Fibroblast of lung (primary cell): ENCODE results near the gene RGS14.

Experiments
- EZH2 ChIP-seq: IDR thresholded peaks from 2 replicates; pipeline ENCODE4 v1.5.1; 2012; ENCODE audit warnings: low read length, control low read depth, mild to moderate bottlenecking; ENCODE audit errors: missing control alignments
- TF ChIP-seq, protein P1 (sequence below), 2 donors: IDR thresholded peaks in 1 of 2; conservative IDR thresholded peaks in 1 of 2; 1 replicate in 1 of 2; 2 replicates in 1 of 2; pipeline ENCODE4 v1.5.1; 2011 to 2012; ENCODE audit warnings: low read length in 2 of 2, control low read depth in 1 of 2, inconsistent platforms in 1 of 2, low read depth in 1 of 2, mild to moderate bottlenecking in 1 of 2

DNA sequence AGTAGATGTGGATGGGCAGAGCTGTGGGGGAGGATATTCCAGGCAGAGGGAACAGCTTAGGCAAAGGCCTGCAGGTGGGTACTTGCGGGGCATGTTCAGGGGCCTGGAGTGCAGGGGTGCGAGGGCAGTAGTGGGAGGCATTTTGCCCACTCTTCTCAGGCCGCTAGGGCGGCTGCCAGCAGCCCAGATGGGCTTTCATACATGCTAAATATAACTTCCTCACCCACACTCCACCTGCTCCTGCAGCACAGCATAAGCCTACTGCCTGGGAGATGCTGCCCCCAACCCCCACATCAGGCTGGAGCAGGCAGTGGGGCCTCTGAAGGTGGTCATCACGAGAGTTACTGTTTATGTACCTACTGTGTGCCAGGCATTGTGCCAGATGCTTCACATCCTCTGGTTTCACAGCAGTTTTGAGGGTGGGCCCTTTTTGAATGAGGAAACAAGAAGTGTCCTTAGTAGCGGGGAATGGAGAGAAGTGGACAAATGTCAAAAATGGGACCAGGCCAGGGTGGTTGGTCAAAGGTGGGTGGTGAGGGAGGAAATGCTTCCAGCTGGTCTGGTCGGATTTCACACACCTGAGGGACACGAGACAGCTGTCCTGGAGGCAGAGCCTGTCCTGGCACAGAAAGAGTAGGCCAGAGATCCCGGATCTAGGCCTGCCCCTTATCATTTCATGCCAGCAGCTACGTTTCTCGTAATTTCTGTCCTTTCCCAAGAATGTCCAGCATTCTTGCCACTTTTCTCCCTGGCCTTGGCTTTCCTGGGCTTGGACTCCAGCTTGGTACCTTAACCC is 12.1 kb downstream of the RGS14 start:
- TF ChIP-seq, protein P1, sequence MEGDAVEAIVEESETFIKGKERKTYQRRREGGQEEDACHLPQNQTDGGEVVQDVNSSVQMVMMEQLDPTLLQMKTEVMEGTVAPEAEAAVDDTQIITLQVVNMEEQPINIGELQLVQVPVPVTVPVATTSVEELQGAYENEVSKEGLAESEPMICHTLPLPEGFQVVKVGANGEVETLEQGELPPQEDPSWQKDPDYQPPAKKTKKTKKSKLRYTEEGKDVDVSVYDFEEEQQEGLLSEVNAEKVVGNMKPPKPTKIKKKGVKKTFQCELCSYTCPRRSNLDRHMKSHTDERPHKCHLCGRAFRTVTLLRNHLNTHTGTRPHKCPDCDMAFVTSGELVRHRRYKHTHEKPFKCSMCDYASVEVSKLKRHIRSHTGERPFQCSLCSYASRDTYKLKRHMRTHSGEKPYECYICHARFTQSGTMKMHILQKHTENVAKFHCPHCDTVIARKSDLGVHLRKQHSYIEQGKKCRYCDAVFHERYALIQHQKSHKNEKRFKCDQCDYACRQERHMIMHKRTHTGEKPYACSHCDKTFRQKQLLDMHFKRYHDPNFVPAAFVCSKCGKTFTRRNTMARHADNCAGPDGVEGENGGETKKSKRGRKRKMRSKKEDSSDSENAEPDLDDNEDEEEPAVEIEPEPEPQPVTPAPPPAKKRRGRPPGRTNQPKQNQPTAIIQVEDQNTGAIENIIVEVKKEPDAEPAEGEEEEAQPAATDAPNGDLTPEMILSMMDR (conservative IDR thresholded peaks at IDR 0.05 in 1 of 2, IDR thresholded peaks at IDR 0.05 in 1 of 2; ENCODE audit: low read depth in 1 of 2, low read length in 2 of 2) = no peak
- TF ChIP-seq EZH2 = no peak
